Kasumi-1 (cell line): ENCODE results near the gene MAD1L1.
"Not testable (repeated sequence)": the region's sequence is repeated elsewhere in the genome, so short reads cannot be mapped to it uniquely, and the experiment has no call there.

Experiments
- DNase-seq, 2 experiments: peaks; one replicate each; lab custom pipeline; 2025; lab: John Stamatoyannopoulos, UW

The MAD1L1 gene

GRCh38 chr7:1815551-1816281 is 417.0 kb downstream of the MAD1L1 start:
- not testable (repeated sequence) for DNase-seq

GRCh38 chr7:1815051-1815481 is 417.7 kb downstream of the MAD1L1 start:
- no peak for DNase-seq

- no peak for DNase-seq
Measured at GRCh38 chr7:1814089-1814811, 418.5 kb downstream of the MAD1L1 start.

GRCh38 chr7:1813394-1814088 is 419.2 kb downstream of the MAD1L1 start:
- no peak for DNase-seq

GRCh38 chr7:1812509-1813393 is 420.0 kb downstream of the MAD1L1 start:
- peak in 1 of 2 experiments; percentile 0 for DNase-seq

- DNase-seq: no peak
Measured at GRCh38 chr7:1811850-1812508, 420.8 kb downstream of the MAD1L1 start.

GRCh38 chr7:1810961-1811849 is 421.5 kb downstream of the MAD1L1 start:
- DNase-seq: peak; percentile 9 to 15

GRCh38 chr7:1810521-1810920 is 422.2 kb downstream of the MAD1L1 start:
- no peak for DNase-seq

- no peak for DNase-seq
Measured at GRCh38 chr7:1809601-1810258, 423.0 kb downstream of the MAD1L1 start.

GRCh38 chr7:1809070-1809469 is 423.7 kb downstream of the MAD1L1 start:
- DNase-seq: no peak

GRCh38 chr7:1807821-1808600 is 424.7 kb downstream of the MAD1L1 start:
- DNase-seq: no peak

GRCh38 chr7:1806354-1806753 is 426.4 kb downstream of the MAD1L1 start:
- DNase-seq: no peak

GRCh38 chr7:1804310-1804709 is 428.4 kb downstream of the MAD1L1 start:
- DNase-seq: no peak

GRCh38 chr7:1802899-1803298 is 429.8 kb downstream of the MAD1L1 start:
- no peak for DNase-seq

- no peak for DNase-seq
Measured at GRCh38 chr7:1800902-1801301, 431.8 kb downstream of the MAD1L1 start.

GRCh38 chr7:1798191-1798590 is 434.6 kb downstream of the MAD1L1 start:
- no peak for DNase-seq

GRCh38 chr7:1794888-1795542 is 437.7 kb downstream of the MAD1L1 start:
- DNase-seq: peak in 1 of 2 experiments; percentile 7

- DNase-seq: no peak
Measured at GRCh38 chr7:1787681-1788235, 445.0 kb downstream of the MAD1L1 start.
